ENCODE measurements around the gene MAN2A1.

MAN2A1 gene

DNA sequence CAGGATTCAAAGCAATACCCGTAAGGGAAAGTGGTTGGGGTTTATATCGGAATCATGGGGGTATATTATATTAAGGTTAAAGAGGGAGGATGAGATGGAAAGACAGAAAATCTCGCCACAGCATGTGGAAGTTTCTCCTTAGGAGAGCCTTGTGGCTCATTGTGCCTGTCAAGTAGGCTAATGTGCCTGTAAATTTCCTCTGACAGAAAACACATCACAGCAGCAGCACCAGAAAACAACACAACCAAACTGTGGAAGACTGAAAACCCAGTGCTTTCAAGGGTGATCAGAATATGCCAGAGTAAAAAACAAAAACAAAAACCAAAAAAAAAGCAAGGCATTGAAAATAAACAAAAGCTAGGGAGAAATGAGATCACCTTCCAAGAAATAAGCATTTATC lies 11.3 kb upstream of the MAN2A1 start:
- no peak for DNase-seq (ENCODE audit: low spot score)
- no peak for FAIRE-seq

DNA sequence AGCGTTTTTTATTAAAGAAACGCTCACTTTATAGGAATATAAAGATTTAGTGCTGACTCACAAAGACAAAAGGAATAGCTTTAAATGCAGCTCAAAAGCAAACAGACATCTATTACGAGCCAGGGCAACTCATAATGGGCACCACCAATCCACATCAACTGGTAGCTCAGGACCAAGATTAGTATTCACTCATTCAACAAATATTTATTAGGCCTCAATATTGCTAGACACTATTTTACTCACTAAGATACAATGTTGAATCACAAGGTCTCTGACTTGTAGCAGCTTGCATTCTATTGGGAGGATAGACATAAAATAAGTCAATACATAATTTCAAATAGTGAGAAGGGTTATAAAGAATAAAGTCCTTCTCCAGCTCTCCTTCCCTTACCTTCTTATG lies 8.0 kb upstream of the MAN2A1 start:
- DNase-seq (ENCODE audit: low spot score) (no peak), FAIRE-seq (no peak)

- no peak for FAIRE-seq
- DNase-seq (ENCODE audit: low spot score) = no peak
Observed at GRCh38 chr5:109682383-109682782, 7.3 kb upstream of the MAN2A1 start.

- no peak for FAIRE-seq
- DNase-seq (ENCODE audit: low spot score) = no peak
Observed at GRCh38 chr5:109685916-109686315, 3.8 kb upstream of the MAN2A1 start.

GRCh38 chr5:109688630-109688969 lies 1.1 kb upstream of the MAN2A1 start:
- FAIRE-seq = no peak
- no peak for DNase-seq (ENCODE audit: low spot score)

GRCh38 chr5:109688970-109689739 lies 572 bp upstream of the MAN2A1 start:
- DNase-seq (ENCODE audit: low spot score) = peak; percentile 94
- FAIRE-seq = no peak

GRCh38 chr5:109690242-109690974 lies 681 bp downstream of the MAN2A1 start:
- DNase-seq (ENCODE audit: low spot score) = peak; percentile 36

DNA sequence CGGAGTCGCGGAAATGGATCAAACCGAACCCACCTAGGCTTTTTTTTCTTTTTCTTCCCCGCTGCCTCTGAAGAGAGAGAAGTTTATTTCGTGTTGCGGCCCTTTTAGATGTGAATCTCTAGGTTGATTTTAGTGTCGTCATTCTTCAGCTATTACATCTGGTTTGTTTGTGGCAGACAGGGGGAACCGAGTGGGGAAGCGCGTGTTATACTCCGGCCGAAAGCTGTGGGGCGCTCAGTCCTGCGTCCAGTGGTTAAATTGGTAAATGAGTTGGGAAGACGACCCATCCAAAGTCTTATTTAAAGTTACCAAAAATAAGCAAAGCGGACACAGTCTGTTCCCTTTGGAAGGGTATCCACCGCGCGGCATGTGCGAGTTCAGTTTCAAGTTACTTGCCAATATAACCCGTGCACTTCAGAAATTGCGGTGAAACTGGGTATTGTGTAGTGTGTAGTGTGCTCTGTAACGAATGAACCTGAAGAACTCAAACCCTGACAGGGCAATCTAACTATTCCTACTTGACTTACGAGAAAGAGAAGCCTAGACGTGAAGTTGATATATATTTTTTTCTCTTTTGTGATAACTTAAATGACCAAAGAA lies 1.3 kb downstream of the MAN2A1 start:
- no peak for FAIRE-seq
- DNase-seq (ENCODE audit: low spot score) = peak; percentile 66

More at GRCh38 chr5:109690242-109690974, 681 bp downstream of the MAN2A1 start:
- no peak for FAIRE-seq

DNA sequence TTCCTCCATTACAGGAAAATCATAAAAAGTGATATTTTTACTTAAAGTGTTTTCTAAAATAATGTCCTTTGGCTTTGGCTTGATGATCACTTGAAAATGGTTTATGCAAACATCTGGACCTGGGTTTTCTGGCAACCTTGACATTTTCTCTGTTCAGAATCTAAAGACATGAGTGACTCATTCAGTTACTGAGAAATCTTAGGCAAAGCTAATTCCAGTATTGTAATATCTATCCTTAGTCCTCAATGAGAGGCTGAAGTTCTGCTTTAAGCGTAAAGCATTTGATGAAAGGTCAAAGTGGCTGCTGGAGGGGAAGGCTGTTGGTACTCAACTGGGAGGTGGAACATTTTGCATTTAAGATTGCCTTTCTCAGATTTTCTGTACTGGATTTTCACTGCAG lies 2.3 kb downstream of the MAN2A1 start:
- no peak for FAIRE-seq
- no peak for DNase-seq (ENCODE audit: low spot score)

- DNase-seq (ENCODE audit: low spot score) = no peak
- no peak for FAIRE-seq
Observed at GRCh38 chr5:109692852-109693251, 3.1 kb downstream of the MAN2A1 start.

DNA sequence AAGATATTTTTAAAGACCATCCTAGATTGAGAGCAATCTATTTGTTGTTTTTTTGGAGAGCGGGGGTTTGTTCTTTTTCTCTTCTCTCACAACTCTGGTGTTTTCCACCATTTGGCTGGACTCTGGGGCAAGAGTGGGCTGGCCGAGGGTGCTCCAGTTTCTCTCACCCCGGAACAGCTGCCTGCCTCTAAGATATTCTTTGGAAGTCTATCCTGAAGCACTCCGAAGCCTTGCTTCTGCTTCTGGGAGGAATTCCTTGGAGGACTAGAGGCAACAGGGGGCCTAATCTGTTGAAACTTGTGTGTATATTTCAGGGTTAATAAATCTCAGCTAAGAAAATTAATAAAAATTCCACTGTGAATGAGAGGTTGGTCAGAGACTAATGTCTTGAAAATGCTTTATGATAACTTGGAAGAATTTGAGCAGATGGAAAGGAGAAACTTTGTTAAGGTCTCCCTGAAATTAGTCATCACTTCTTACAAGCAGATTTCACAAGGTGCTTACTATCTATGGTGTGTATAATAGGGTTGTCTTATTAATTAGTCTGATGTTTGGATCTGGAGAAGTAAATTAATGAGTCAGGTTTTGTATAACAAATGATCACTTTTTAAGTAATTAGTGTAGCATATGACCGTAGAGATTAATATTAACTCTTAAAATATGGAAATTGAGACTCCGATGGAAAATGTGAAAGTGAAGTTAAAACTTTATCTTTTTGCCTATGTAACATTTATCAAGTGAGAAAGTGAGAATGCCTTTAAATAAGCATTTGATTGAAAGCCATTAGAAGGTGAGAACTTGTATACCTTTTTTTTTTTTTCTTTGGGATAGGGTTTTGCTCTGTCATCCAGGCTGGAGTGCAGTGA lies 4.0 kb downstream of the MAN2A1 start:
- FAIRE-seq (no peak), DNase-seq (ENCODE audit: low spot score) (no peak)

- DNase-seq (ENCODE audit: low spot score) = no peak
- no peak for FAIRE-seq
Observed at GRCh38 chr5:109694451-109694891, 4.7 kb downstream of the MAN2A1 start.

- FAIRE-seq (no peak), DNase-seq (ENCODE audit: low spot score) (no peak)
Observed at GRCh38 chr5:109695005-109695926, 5.5 kb downstream of the MAN2A1 start.

DNA sequence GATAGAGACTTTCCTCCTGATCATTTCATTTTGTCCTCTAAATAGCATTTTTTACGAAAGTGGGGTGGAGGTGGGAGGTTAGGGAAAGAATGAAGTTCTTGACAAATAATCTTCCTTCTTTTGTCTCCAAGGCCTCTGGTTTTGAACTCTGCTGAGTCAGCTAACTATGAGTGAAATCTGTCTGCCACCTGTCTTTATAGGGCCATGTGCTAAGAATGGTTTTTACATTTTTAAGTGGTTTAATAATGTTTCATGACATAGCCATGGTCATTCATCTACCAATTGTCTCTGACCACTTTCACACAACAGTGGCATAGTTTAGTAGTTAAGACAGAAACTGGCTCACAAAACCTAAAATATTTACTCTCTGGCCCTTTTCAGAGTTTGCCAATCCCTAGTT lies 7.6 kb downstream of the MAN2A1 start:
- DNase-seq (ENCODE audit: low spot score) (no peak), FAIRE-seq (no peak)

DNA sequence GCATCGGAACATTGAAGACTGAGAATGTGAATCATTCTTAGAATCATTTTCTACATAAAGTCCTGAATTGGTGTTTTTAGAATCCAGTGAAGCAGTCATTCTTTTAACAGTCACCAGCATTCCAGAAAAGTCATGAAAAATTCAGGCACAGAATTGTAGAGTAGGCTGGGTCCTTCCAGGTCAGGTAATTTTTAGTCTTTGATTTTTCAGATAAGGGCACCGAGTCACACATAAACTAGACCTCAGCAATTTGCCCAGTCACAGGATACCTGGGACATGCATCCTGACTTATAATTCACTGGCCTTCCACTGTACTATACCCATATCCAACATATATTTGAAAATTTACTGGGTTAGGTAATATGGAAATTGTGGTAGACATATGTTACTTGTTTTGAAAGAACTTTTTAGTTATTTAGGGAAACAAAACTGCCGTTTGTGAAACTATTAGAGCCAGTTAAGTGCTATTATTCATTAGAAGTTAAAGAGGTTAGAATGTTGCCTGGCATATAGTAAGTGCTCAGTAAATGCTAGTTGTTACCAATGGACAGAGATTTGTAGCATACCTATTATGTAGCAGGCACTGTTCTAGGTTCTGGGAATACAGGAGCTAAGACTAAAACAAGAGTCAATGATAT lies 10.9 kb downstream of the MAN2A1 start:
- FAIRE-seq (no peak), DNase-seq (ENCODE audit: low spot score) (no peak)

DNA sequence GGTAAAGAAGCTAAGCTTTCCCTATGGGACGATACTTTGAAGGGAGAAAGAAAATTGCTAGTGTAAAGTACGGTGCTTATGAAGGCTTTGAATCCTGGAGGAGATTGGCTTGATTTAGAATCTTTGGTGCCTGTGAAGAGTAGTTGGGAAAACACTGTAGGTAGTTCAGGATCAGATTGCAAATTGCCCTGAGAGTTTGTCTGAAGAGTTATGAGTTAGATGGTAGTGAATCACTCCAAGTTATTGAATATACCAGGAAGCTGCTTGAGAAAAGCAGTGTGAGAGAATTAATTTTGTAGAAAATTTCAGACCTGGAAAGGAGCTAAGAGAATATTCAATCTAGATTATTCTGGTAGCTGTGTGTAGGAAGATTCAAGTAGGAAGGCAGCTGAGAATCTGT lies 11.5 kb downstream of the MAN2A1 start:
- FAIRE-seq (no peak), DNase-seq (ENCODE audit: low spot score) (no peak)

- DNase-seq (ENCODE audit: low spot score) (no peak), FAIRE-seq (no peak)
Observed at GRCh38 chr5:109701792-109702191, 12.1 kb downstream of the MAN2A1 start.

DNA sequence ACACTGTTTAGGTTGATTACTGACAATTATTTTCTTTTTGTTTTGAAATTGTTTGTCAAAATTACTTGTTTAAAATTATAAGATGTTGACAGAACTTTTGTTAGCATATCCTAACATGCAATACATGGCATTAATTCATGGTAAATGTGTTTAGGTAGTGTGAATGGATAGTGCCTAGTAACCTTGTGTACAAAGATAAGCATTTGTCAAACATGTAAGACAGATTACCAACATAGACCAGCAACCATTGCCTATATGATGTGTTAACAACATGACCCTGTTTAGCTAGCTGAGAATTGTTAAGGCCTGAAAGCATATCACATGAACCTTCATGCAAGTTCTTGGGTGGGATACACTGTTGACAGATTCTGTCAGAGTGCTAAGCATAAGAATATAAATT lies 13.4 kb downstream of the MAN2A1 start:
- DNase-seq (ENCODE audit: low spot score) = no peak
- FAIRE-seq = no peak

GRCh38 chr5:109703829-109704228 lies 14.1 kb downstream of the MAN2A1 start:
- DNase-seq (ENCODE audit: low spot score) (no peak), FAIRE-seq (no peak)

All from urothelium cell line (cell line).